Measurements from ENCODE around the gene SLC10A7. TPM values are rescaled to one million over a fixed set of nuclear protein-coding genes. Genes with fewer than 3 reads are reported as not detected.

The SLC10A7 gene, protein sequence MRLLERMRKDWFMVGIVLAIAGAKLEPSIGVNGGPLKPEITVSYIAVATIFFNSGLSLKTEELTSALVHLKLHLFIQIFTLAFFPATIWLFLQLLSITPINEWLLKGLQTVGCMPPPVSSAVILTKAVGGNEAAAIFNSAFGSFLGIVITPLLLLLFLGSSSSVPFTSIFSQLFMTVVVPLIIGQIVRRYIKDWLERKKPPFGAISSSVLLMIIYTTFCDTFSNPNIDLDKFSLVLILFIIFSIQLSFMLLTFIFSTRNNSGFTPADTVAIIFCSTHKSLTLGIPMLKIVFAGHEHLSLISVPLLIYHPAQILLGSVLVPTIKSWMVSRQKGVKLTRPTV
- total RNA-seq: 10 to 100 TPM; 10.7 to 11.0 TPM

GRCh38 chr4:146521541-146522097 is at the start of gene SLC10A7:
Gene SLC10A7, minus strand, starts transcription at chr4:146521940. Its CDS starts 223 bp downstream, at chr4:146521717.
- ATAC-seq (peak; percentile 84), DNase-seq (peak; percentile 85)
- H3K9me3 Mint-ChIP-seq: no peaks in the 10 kb centered on the region
- CTCF ChIA-PET: interaction anchor here (1.3 kb wide), 1 partner anchor 179 kb away, joined by 3 read pairs; no protein-coding TSS in a partner anchor
- intact Hi-C loops (cut with micrococcal nuclease): loop anchor here (5.0 kb wide), 2 partner anchors 64 to 179 kb away; no protein-coding TSS in a partner anchor
- H3K4me1 Mint-ChIP-seq (ENCODE audit: low read depth): peaks cover 19% of the 10 kb centered on the region
- POLR2A ChIA-PET: interaction anchor here (0.7 to 1.0 kb wide), 3 partner anchors 62 to 138 kb away, joined by 3 to 4 read pairs (median 4); no protein-coding TSS in a partner anchor
- peaks cover 3% of the 10 kb centered on the region for H3K36me3 Mint-ChIP-seq (ENCODE audit: low read depth)
- no peak within 1 kb of the TSS for H3K27ac Mint-ChIP-seq
- no peaks in the 10 kb centered on the region for H3K27me3 Mint-ChIP-seq
- TF ChIP-seq CTCF (IDR thresholded peaks at IDR 0.05): no peak
- no peak within 1 kb of the TSS for H3K4me3 Mint-ChIP-seq

DNA sequence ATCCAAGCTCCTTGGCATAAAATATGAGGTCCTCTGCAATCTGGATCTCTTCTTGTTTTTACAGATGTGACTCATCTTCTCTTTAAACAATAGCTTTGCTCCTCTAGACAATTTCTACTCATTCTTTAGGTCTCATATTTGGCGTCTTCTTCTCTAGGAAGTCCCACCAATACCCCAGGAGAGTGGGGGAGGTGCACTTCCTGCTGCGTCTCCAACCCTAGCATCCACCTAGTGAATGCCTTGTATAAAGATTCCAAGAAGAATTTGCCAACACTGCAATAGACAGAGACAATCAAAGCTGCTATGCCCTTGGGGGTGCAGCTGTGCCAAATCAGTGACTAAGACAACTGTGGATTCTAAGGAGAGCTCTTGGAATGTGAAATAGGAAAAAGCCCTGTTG is 45.7 kb upstream of the SLC10A7 start:
- Mint-ChIP-seq H3K27ac (no peak overlapping the region), H3K4me3 (no peak overlapping the region), H3K9me3 (no peaks in the 10 kb centered on the region), H3K27me3 (peaks cover 9% of the 10 kb centered on the region), H3K4me1 (ENCODE audit: low read depth) (no peaks in the 10 kb centered on the region), H3K36me3 (ENCODE audit: low read depth) (no peaks in the 10 kb centered on the region)
- DNase-seq: no peak
- no peak for TF ChIP-seq CTCF (IDR thresholded peaks at IDR 0.05)
- intact Hi-C loops (cut with micrococcal nuclease): no loop called here
- POLR2A ChIA-PET: no interaction called here
- CTCF ChIA-PET: interaction anchor here (0.6 to 1.4 kb wide), 3 partner anchors 16 to 247 kb away, joined by 3 to 4 read pairs (median 3); no protein-coding TSS in a partner anchor
- ATAC-seq: no peak

- Mint-ChIP-seq H3K27me3 (peaks cover 15% of the 10 kb centered on the region), H3K36me3 (ENCODE audit: low read depth) (no peaks in the 10 kb centered on the region), H3K27ac (no peak overlapping the region), H3K9me3 (no peaks in the 10 kb centered on the region), H3K4me3 (no peak overlapping the region), H3K4me1 (ENCODE audit: low read depth) (no peaks in the 10 kb centered on the region)
- CTCF ChIA-PET: no interaction called here
- DNase-seq (no peak), ATAC-seq (no peak)
- intact Hi-C loops (cut with micrococcal nuclease): no loop called here
- no peak for TF ChIP-seq CTCF (IDR thresholded peaks at IDR 0.05)
- POLR2A ChIA-PET: no interaction called here
These were observed 42.8 kb upstream of the SLC10A7 start for GRCh38 chr4:146564492-146564891.

DNA sequence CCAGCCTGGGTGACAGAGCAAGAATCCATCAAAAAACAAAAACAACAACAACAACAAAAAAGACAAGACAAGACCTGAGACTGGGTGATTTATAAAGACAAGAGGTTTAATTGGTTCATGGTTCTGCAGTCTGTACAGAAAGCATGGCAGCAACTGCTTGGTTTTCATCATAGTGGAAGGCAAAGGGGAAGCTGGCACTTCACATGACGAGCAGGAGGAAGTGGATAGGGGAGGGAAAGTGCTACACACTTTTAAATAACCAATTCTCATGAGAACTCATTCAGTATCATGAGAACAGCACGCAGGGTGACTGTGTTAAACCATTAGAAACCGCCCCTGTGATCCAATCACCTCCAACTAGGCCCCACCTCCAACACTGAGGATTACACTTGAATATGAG is 28.4 kb upstream of the SLC10A7 start:
- TF ChIP-seq CTCF (IDR thresholded peaks at IDR 0.05): no peak
- no peak for DNase-seq
- Mint-ChIP-seq H3K4me1 (ENCODE audit: low read depth) (no peaks in the 10 kb centered on the region), H3K27me3 (peaks cover 3% of the 10 kb centered on the region), H3K9me3 (no peaks in the 10 kb centered on the region), H3K27ac (no peak overlapping the region), H3K4me3 (no peak overlapping the region), H3K36me3 (ENCODE audit: low read depth) (no peaks in the 10 kb centered on the region)
- POLR2A ChIA-PET: no interaction called here
- CTCF ChIA-PET: no interaction called here
- intact Hi-C loops (cut with micrococcal nuclease): no loop called here
- ATAC-seq: no peak

DNA sequence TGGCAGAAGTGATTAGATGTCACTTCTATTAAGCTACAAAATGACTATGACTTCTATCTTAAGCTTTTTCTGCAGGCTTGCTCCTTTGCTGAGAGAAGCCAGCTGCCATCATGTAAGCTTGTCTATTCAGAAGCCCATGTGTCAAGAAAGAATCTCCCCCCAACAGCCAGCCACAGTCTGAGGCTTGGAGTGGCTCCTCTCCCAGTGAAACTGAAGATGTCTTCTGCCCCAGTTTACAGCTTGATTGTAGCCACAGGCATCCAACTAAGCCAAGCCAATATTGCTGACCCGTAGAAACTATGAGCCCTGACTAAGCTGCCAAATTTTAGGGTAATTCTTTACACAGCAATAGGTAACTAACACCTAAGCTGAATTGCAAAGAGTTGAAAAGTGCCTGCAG is 26.7 kb upstream of the SLC10A7 start:
- intact Hi-C loops (cut with micrococcal nuclease): no loop called here
- Mint-ChIP-seq H3K27me3 (peaks cover 9% of the 10 kb centered on the region), H3K9me3 (peaks cover 8% of the 10 kb centered on the region), H3K4me3 (no peak overlapping the region), H3K36me3 (ENCODE audit: low read depth) (peaks cover 2% of the 10 kb centered on the region), H3K4me1 (ENCODE audit: low read depth) (no peaks in the 10 kb centered on the region), H3K27ac (no peak overlapping the region)
- ChIA-PET POLR2A (no interaction called here), CTCF (no interaction called here)
- DNase-seq (no peak), ATAC-seq (no peak)
- TF ChIP-seq CTCF (IDR thresholded peaks at IDR 0.05): no peak

Data from activated CD8-positive, alpha-beta T cell treated with anti-CD3 and anti-CD28 coated beads for 36 hours (primary cell).